GM12891 (cell line): Measurements from ENCODE around the gene STAT5B.
"Not testable (repeated sequence)": the region's sequence is repeated elsewhere in the genome, so short reads cannot be mapped to it uniquely, and the experiment has no call there.

Experiments
- DNase-seq: peaks from one replicate; pipeline ENCODE4 v3.0.0; 2011; ENCODE audit warnings: low spot score; ENCODE audit not compliant: insufficient read length
- FAIRE-seq: peaks from 2 replicates; lab custom pipeline; 2011; peaks lifted over from hg19 to GRCh38; lab: Jason Lieb, UNC
- PAX5 ChIP-seq: IDR thresholded peaks from 2 replicates; pipeline ENCODE4 v1.6.1; 2011; ENCODE audit warnings: low read length, moderate library complexity, mild to moderate bottlenecking; ENCODE audit not compliant: insufficient read depth, severe bottlenecking
- POLR2A ChIP-seq: IDR thresholded peaks from 2 replicates; pipeline ENCODE4 v1.6.1; 2011; ENCODE audit warnings: low read depth, low read length, control low read depth
- POLR2AphosphoS5 ChIP-seq: IDR thresholded peaks from 2 replicates; pipeline ENCODE4 v1.6.1; 2011; ENCODE audit warnings: low read depth, low read length, control low read depth
- POU2F2 ChIP-seq: IDR thresholded peaks from 2 replicates; pipeline ENCODE4 v1.6.1; 2011; ENCODE audit warnings: low read depth, mild to moderate bottlenecking, control low read depth, low read length, moderate library complexity
- SPI1 ChIP-seq: IDR thresholded peaks from 2 replicates; pipeline ENCODE4 v1.6.1; 2011; ENCODE audit warnings: low read depth, low read length, control low read depth
- TAF1 ChIP-seq: IDR thresholded peaks from 2 replicates; pipeline ENCODE4 v1.6.1; 2011; ENCODE audit warnings: low read depth, low read length, control low read depth

The STAT5B gene

GRCh38 chr17:42249681-42250446 is 26.3 kb downstream of the STAT5B start:
- no peak for DNase-seq
- TF ChIP-seq POLR2AphosphoS5 (no peak), POLR2A (no peak), PAX5 (no peak), TAF1 (no peak), SPI1 (no peak), POU2F2 (no peak)
- FAIRE-seq, result no peak

- DNase-seq (peak; percentile 35), FAIRE-seq (peak; percentile 90)
- TF ChIP-seq SPI1 (peak; percentile 70), TAF1 (peak; percentile 57; the same call in 1 of the 2 replicates), POLR2AphosphoS5 (peak; percentile 83), PAX5 (no peak), POLR2A (peak; percentile 86), POU2F2 (no peak)
Measured at GRCh38 chr17:42248351-42249179, 27.6 kb downstream of the STAT5B start.

- DNase-seq (no peak), FAIRE-seq (no peak)
- TF ChIP-seq TAF1 (no peak), PAX5 (no peak), POLR2A (no peak), POLR2AphosphoS5 (no peak)
Measured at GRCh38 chr17:42247734-42248133, 28.5 kb downstream of the STAT5B start.

GRCh38 chr17:42246515-42246914 is 29.7 kb downstream of the STAT5B start:
- TF ChIP-seq POU2F2 (no peak), PAX5 (no peak), POLR2AphosphoS5 (no peak), TAF1 (no peak), SPI1 (no peak), POLR2A (no peak)
- DNase-seq, result no peak
- FAIRE-seq, result no peak

- FAIRE-seq, result not testable (repeated sequence)
Measured at GRCh38 chr17:42245183-42245582, 31.0 kb downstream of the STAT5B start.

GRCh38 chr17:42244116-42244515 is 32.1 kb downstream of the STAT5B start:
- not testable (repeated sequence) for FAIRE-seq, DNase-seq

More at GRCh38 chr17:42245183-42245582, 31.0 kb downstream of the STAT5B start:
- not testable (repeated sequence) for DNase-seq

GRCh38 chr17:42243493-42243982 is 32.7 kb downstream of the STAT5B start:
- DNase-seq (no peak), FAIRE-seq (no peak)
- TF ChIP-seq POLR2A (no peak), POLR2AphosphoS5 (no peak), SPI1 (no peak), PAX5 (no peak), POU2F2 (no peak), TAF1 (no peak)

GRCh38 chr17:42241871-42242270 is 34.3 kb downstream of the STAT5B start:
- TF ChIP-seq POLR2AphosphoS5 (no peak), POLR2A (no peak), SPI1 (no peak)
- no peak for DNase-seq
- FAIRE-seq, result no peak

- FAIRE-seq, DNase-seq: not testable (repeated sequence)
Measured at GRCh38 chr17:42240863-42241262, 35.3 kb downstream of the STAT5B start.

- TF ChIP-seq SPI1, result no peak
- no peak for TF ChIP-seq POU2F2
- no peak for TF ChIP-seq PAX5
- no peak for TF ChIP-seq POLR2AphosphoS5
- TF ChIP-seq TAF1, result no peak
- TF ChIP-seq POLR2A, result no peak
- no peak for FAIRE-seq
- no peak for DNase-seq
Measured at GRCh38 chr17:42240201-42240600, 36.0 kb downstream of the STAT5B start.

GRCh38 chr17:42239576-42239975 is 36.6 kb downstream of the STAT5B start:
- FAIRE-seq, DNase-seq: not testable (repeated sequence)
